Middle frontal gyrus (tissue), 1 donor: Measurements from ENCODE around the gene SERPINA3.

Experiments
- DNase-seq: peaks from one replicate; pipeline ENCODE4 v3.0.0-alpha.2; 2015; ENCODE audit warnings: low spot score; ENCODE audit errors: extremely low spot score

SERPINA3 gene

GRCh38 chr14:94612580-94613554, 676 bp downstream of the SERPINA3 start:
- DNase-seq, result no peak

- DNase-seq, result no peak
Observed at GRCh38 chr14:94613720-94614644, 1.8 kb downstream of the SERPINA3 start.

- DNase-seq, result no peak
Observed at GRCh38 chr14:94614802-94615201, 2.6 kb downstream of the SERPINA3 start.

- no peak for DNase-seq
Observed at GRCh38 chr14:94615254-94615653, 3.1 kb downstream of the SERPINA3 start.

- DNase-seq, result no peak
Observed at GRCh38 chr14:94615823-94616570, 3.8 kb downstream of the SERPINA3 start.

GRCh38 chr14:94617366-94617941, 5.3 kb downstream of the SERPINA3 start:
- DNase-seq, result no peak

GRCh38 chr14:94617988-94618822, 6.0 kb downstream of the SERPINA3 start:
- no peak for DNase-seq

- no peak for DNase-seq
Observed at GRCh38 chr14:94619297-94619696, 7.1 kb downstream of the SERPINA3 start.

GRCh38 chr14:94620597-94620996, 8.4 kb downstream of the SERPINA3 start:
- DNase-seq, result no peak

- DNase-seq, result no peak
Observed at GRCh38 chr14:94621358-94622134, 9.4 kb downstream of the SERPINA3 start.

GRCh38 chr14:94622653-94623421, 10.6 kb downstream of the SERPINA3 start:
- DNase-seq, result no peak

GRCh38 chr14:94623422-94623809, 11.2 kb downstream of the SERPINA3 start:
- DNase-seq, result no peak

- DNase-seq, result no peak
Observed at GRCh38 chr14:94623856-94624499, 11.8 kb downstream of the SERPINA3 start.

- DNase-seq, result no peak
Observed at GRCh38 chr14:94624537-94625352, 12.6 kb downstream of the SERPINA3 start.

GRCh38 chr14:94625353-94625635, 13.1 kb downstream of the SERPINA3 start:
- no peak for DNase-seq

- DNase-seq, result no peak
Observed at GRCh38 chr14:94628578-94628977, 16.4 kb downstream of the SERPINA3 start.

- no peak for DNase-seq
Observed at GRCh38 chr14:94630396-94630795, 18.2 kb downstream of the SERPINA3 start.
